HTR-8/SVneo (cell line): Measurements from ENCODE around the gene DECR2.
A peak's percentile ranks its signal among the peaks of the same experiment; 100 is the strongest.
"Not testable (repeated sequence)": the region's sequence is repeated elsewhere in the genome, so short reads cannot be mapped to it uniquely, and the experiment has no call there.

Source experiments
- DNase-seq: peaks from one replicate; pipeline ENCODE4 v3.0.0; 2011; ENCODE audit warnings: low spot score, mixed read lengths; ENCODE audit not compliant: insufficient read length
- FAIRE-seq: peaks from 2 replicates; lab custom pipeline; 2011; peaks lifted over from hg19 to GRCh38; lab: Jason Lieb, UNC

DECR2 gene

GRCh38 chr16:401468-402348 is at the start of gene DECR2:
Gene DECR2, plus strand, starts transcription at chr16:401885. Its CDS starts 79 bp downstream, at chr16:401964.
- DNase-seq (peak; percentile 91), FAIRE-seq (no peak)

DNA sequence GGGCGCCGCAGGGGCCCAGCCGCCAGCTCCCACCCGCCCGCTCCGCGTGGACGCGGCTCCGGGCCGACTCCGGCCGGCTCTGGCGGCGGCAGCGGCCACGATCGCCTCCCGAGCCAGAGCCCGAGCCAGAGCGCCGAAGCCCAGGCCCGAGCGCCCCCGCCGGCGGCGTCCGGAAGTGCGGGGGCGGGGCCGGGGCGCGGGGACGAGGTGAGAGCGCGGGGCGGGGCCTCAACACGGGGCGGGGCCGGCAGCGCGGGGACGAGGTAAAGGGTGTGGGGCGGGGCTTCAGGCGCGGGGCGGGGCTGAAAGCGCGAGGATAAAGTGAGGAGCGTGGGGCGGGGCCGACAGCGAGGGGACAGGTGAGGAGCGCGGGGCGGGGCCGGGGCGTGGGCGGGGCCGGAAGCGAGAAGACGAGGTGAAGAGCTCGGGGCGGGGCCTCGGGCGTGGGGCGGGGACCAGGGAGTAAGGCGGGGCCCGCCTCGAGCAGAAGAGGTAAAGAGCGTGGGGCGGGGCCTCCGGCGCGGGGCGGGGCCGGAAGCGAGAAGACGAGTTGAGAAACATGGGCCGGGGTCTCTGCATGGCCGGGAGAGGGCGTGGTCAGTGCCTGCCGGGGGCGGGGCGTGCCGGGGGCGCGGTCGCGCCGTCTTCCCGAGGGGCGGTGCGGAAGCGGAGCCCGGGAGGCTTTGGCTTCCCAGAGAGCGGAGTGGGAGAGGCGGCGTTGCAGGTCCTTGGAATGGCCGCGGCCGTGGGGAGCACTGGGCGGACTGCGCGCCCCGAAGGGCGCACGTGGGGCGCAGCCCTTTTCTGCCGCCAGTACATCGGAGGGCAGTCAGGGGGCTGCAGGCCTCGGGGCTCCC is 48.9 kb upstream of the DECR2 start, which contains the start of gene AXIN1:
Gene AXIN1, minus strand, starts transcription at position 177 of the 857 bp plus-strand sequence. CDS start 5,698 bp downstream, outside the sequence.
- FAIRE-seq (peak; percentile 80), DNase-seq (peak; percentile 86)

- peak; percentile 13 for FAIRE-seq
- no peak for DNase-seq
Measured at GRCh38 chr16:353404-354290, 48.0 kb upstream of the DECR2 start.

GRCh38 chr16:354291-354881 is 47.3 kb upstream of the DECR2 start:
- DNase-seq = no peak
- no peak for FAIRE-seq

GRCh38 chr16:354971-355461 is 46.7 kb upstream of the DECR2 start:
- no peak for DNase-seq

GRCh38 chr16:356741-357140 is 44.9 kb upstream of the DECR2 start:
- DNase-seq (no peak), FAIRE-seq (no peak)

More at GRCh38 chr16:354971-355461, 46.7 kb upstream of the DECR2 start:
- FAIRE-seq = no peak

DNA sequence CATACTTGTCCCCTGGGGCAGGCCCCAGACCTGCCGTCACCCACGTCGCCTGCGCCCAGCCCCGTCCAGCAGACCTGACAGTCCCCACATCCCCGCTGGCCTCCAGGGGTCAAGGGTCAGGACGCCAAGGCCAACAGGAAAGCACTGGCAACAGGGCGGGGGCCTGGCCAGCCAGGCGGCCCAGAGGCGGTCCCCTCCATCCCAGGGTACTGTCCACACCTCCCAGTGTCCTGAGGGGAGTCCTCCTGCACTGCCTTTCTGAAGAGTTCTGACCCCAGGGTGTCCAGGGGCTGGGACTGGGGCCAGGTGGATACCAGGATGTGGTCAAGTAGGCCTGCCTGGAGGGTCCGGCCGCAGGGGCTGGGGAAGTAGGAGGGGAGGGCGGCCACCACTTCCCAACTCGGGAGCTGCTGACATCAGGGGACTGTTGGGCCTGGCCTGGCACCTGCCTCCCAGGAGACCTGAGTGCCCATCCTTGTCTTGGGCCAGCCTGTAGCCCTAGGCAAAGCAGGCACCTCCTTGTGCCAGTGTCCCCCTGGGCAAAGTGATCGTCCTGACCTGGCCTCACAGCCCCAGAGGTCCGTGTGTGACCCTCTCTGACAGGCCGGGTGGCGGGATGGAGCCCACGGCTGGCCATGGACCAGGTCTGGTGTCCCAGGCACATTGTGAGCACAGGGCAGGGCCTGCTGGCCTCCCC is 42.5 kb upstream of the DECR2 start:
- no peak for DNase-seq
- FAIRE-seq = peak; percentile 28

- FAIRE-seq (no peak), DNase-seq (no peak)
Measured at GRCh38 chr16:359871-360697, 41.6 kb upstream of the DECR2 start.

- DNase-seq (no peak), FAIRE-seq (no peak)
Measured at GRCh38 chr16:360698-361336, 40.9 kb upstream of the DECR2 start.

DNA sequence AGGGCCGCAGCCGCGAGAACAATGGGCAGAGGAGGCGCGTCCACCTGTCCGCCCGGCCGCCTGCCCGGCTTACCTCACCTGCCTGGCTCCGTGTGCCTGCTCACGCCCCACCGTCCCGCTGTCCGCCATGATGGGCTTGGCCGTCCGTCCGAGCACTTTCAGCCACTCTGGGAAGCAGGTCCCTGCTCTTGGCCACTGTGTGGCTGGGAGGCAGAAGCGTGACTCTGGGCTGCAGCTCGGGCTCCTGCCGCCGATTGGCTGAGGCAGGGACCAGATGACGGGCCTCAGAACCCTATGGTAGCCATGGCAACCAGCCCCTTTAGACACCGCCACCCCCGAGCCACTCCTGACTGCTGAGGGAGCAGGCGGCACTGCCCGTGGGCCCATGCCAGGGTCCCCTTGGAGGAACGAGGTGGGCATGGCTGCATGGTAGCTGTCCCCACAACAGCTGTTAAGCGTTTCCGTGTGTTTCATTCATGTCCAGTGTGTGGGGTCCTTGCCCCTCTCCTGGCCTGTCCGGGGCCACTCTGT is 40.3 kb upstream of the DECR2 start:
- DNase-seq (no peak), FAIRE-seq (no peak)

- FAIRE-seq = peak; percentile 74
- peak; percentile 70 for DNase-seq
Measured at GRCh38 chr16:361872-362701, 39.6 kb upstream of the DECR2 start.

DNA sequence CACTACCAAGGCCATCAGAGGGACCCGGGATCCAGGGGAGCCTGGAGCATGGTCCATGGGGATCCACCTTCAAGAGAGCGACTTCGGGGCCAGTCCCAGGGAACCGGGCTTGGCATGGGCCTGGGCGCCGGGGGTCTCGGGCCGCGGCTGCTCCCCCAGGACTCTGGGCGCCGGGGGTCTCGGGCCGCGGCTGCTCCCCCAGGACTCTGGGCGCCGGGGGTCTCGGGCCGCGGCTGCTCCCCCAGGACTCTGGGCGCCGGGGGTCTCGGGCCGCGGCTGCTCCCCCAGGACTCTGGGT is 39.0 kb upstream of the DECR2 start:
- not testable (repeated sequence) for FAIRE-seq

GRCh38 chr16:363110-363765 is 38.4 kb upstream of the DECR2 start:
- FAIRE-seq (no peak), DNase-seq (no peak)

More for the DNA sequence above, 39.0 kb upstream of the DECR2 start:
- DNase-seq = not testable (repeated sequence)

GRCh38 chr16:363766-364490 is 37.8 kb upstream of the DECR2 start:
- DNase-seq (no peak), FAIRE-seq (no peak)
